ENCODE measurements around the gene OR5H6. TPM values are rescaled to one million over a fixed set of nuclear protein-coding genes. Genes with fewer than 3 reads are reported as not detected.

The OR5H6 gene
- not detected for polyA plus RNA-seq (2013, experiment 1 of 2)
- polyA plus RNA-seq (2013, experiment 2 of 2): not detected

DNA sequence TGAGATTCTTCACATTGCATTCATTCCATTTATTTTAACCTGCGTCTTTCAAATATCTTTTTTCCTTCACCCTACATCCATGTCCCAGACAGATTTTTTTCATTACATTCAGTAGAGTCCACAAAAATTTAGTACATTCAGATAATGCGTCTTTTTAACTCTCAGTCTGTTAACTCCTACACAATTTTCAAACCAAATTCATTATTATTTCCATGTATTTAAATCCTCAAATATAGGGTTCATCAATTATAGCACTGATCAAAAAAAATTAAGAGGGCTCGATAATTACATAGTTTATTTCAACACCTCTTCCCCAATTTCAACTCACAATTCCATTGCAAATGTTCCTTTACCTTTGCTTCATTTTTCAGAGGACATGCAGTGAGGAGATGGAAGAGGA lies at the start of gene OR5H6:
OR5H6 (plus strand) TSS at position 301 of the 400 bp plus-strand sequence; CDS start at position 390, 89 bp downstream.
- Histone ChIP-seq H3K4me2 (ENCODE audit: insufficient read depth, low read length, poor library complexity, severe bottlenecking) (no peak within 1 kb of the TSS), H3K4me1 (ENCODE audit: control insufficient read depth in 2 of 2, insufficient read depth in 1 of 2, low read depth in 1 of 2, low read length in 2 of 2) (no peaks in the 10 kb centered on the region), H3K9ac (ENCODE audit: low read depth, low read length, poor library complexity) (no peak within 1 kb of the TSS), H4K8ac (ENCODE audit: low read depth, low read length) (no peak within 1 kb of the TSS), H3K4ac (ENCODE audit: low read length) (no peak within 1 kb of the TSS), H2BK120ac (ENCODE audit: low read depth, low read length) (no peak within 1 kb of the TSS), H3K23ac (ENCODE audit: low read depth, low read length, poor library complexity) (no peak within 1 kb of the TSS), H3K27me3 (ENCODE audit: control insufficient read depth in 3 of 3, insufficient read depth in 3 of 3, low read depth in 1 of 3, low read length in 3 of 3) (no peaks in the 10 kb centered on the region), H2AK5ac (ENCODE audit: low read depth, low read length) (no peak within 1 kb of the TSS), H3K36me3 (replicated peaks in 1 of 2; ENCODE audit: control insufficient read depth in 2 of 2, insufficient read depth in 2 of 2, low read length in 2 of 2) (no peaks in the 10 kb centered on the region), H3K14ac (ENCODE audit: low read length) (no peak within 1 kb of the TSS), H3K79me1 (ENCODE audit: low read depth, low read length) (no peaks in the 10 kb centered on the region), H3K18ac (ENCODE audit: low read length) (no peak within 1 kb of the TSS), H2BK5ac (ENCODE audit: low read length) (no peak within 1 kb of the TSS), H3K4me3 (ENCODE audit: low read length in 2 of 2) (no peak within 1 kb of the TSS), H2AFZ (ENCODE audit: low read length) (no peak within 1 kb of the TSS), H4K91ac (ENCODE audit: low read depth, low read length, poor library complexity) (no peak within 1 kb of the TSS), H3K9me3 (replicated peaks in 1 of 2; ENCODE audit: control insufficient read depth in 2 of 2, insufficient read depth in 1 of 2, low read depth in 1 of 2, low read length in 2 of 2) (no peaks in the 10 kb centered on the region), H3K27ac (replicated peaks; ENCODE audit: low read length) (no peak within 1 kb of the TSS), H2BK12ac (ENCODE audit: low read length) (no peak within 1 kb of the TSS), H2BK15ac (ENCODE audit: low read length) (no peak within 1 kb of the TSS)
- WGBS, 2 donors (ENCODE audit: extremely low coverage in 2 of 2, insufficient read length in 2 of 2, insufficient replicate concordance in 1 of 2): 100% methylated on average over 1 of the region's 3 CpGs; no CpG with 5 or more reads in 1 of the 2 donors
- no peak for DNase-seq (ENCODE audit: low spot score)

DNA sequence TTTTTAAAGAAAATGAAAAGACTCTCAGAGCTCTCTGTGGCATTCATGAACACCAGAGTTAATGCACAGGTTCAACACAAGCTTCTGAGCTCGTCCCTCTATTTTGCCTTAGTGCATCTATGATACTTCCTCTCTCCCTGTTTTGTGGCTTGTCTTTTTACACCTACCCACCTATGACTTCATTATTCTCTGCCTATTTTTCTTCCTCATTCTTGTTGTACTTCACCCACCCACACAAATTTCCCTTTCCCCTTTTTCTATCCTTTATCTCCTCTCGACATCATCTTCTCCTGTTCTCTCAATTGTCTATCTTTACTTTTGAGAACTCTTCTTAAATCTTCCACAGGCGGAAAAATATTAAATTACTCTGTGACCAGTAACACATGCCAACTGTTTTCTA lies 49.0 kb upstream of the OR5H6 start:
- 100% methylated on average over 1 of the region's 3 CpGs for WGBS, 2 donors (ENCODE audit: extremely low coverage in 2 of 2, insufficient read length in 2 of 2, insufficient replicate concordance in 1 of 2)

DNA sequence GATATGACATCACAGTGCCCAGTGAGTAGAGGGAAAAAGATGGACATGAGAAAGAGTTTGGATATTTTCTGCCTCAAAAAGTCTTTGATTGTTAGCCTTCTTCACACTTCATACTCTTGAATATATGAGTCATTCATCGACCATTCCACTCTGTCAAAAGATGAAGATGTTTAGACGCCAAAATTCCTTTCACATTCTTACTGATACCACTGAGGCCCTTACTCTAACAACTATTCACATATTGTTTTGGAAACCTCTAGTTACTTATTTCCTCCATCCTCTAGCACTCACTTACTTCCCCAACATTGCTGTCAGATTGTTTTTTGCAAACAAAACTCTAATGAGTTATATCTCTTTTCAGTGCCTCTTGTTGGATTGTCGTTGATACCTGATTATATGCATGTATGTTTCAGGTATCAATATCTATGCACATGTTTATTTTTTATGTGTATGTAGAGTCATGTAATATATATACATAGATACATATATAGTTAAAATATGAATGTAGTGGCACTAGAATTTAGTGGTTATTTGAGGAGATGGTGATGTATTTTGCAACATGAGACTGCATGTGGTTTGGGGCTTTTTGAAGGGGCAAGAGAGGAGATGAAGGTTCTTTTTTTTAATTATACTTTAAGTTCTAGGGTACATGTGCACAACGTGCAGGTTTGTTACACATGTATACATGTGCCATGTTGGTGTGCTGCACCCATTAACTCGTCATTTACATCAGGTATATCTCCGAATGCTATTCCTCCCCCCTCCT lies 40.0 kb upstream of the OR5H6 start:
- Histone ChIP-seq H4K8ac (ENCODE audit: low read depth, low read length) (no peak overlapping the region), H3K27ac (replicated peaks; ENCODE audit: low read length) (no peak overlapping the region), H2BK120ac (ENCODE audit: low read depth, low read length) (no peak overlapping the region), H3K23ac (ENCODE audit: low read depth, low read length, poor library complexity) (no peak overlapping the region), H3K36me3 (replicated peaks in 1 of 2; ENCODE audit: control insufficient read depth in 2 of 2, insufficient read depth in 2 of 2, low read length in 2 of 2) (no peaks in the 10 kb centered on the region), H2BK5ac (ENCODE audit: low read length) (no peak overlapping the region), H3K4ac (ENCODE audit: low read length) (no peak overlapping the region), H3K79me1 (ENCODE audit: low read depth, low read length) (no peaks in the 10 kb centered on the region), H3K14ac (ENCODE audit: low read length) (no peak overlapping the region), H4K91ac (ENCODE audit: low read depth, low read length, poor library complexity) (no peak overlapping the region), H2BK15ac (ENCODE audit: low read length) (no peak overlapping the region), H2AFZ (ENCODE audit: low read length) (no peak overlapping the region), H3K27me3 (ENCODE audit: control insufficient read depth in 3 of 3, insufficient read depth in 3 of 3, low read depth in 1 of 3, low read length in 3 of 3) (no peaks in the 10 kb centered on the region), H3K9ac (ENCODE audit: low read depth, low read length, poor library complexity) (no peak overlapping the region), H2BK12ac (ENCODE audit: low read length) (no peak overlapping the region), H3K4me2 (ENCODE audit: insufficient read depth, low read length, poor library complexity, severe bottlenecking) (no peak overlapping the region), H3K4me3 (ENCODE audit: low read length in 2 of 2) (no peak overlapping the region), H2AK5ac (ENCODE audit: low read depth, low read length) (no peak overlapping the region), H3K9me3 (replicated peaks in 1 of 2; ENCODE audit: control insufficient read depth in 2 of 2, insufficient read depth in 1 of 2, low read depth in 1 of 2, low read length in 2 of 2) (no peaks in the 10 kb centered on the region), H3K4me1 (ENCODE audit: control insufficient read depth in 2 of 2, insufficient read depth in 1 of 2, low read depth in 1 of 2, low read length in 2 of 2) (no peaks in the 10 kb centered on the region), H3K18ac (ENCODE audit: low read length) (no peak overlapping the region)
- no peak for DNase-seq (ENCODE audit: low spot score)
- WGBS, 2 donors (ENCODE audit: extremely low coverage in 2 of 2, insufficient read length in 2 of 2, insufficient replicate concordance in 1 of 2): no CpG with 5 or more reads among the region's 6 CpGs

More for the DNA sequence above, 49.0 kb upstream of the OR5H6 start:
- Histone ChIP-seq H2BK15ac (ENCODE audit: low read length) (no peak overlapping the region), H2AK5ac (ENCODE audit: low read depth, low read length) (no peak overlapping the region), H3K14ac (ENCODE audit: low read length) (no peak overlapping the region), H2BK120ac (ENCODE audit: low read depth, low read length) (no peak overlapping the region), H2BK12ac (ENCODE audit: low read length) (no peak overlapping the region), H4K8ac (ENCODE audit: low read depth, low read length) (no peak overlapping the region), H3K18ac (ENCODE audit: low read length) (no peak overlapping the region), H3K9ac (ENCODE audit: low read depth, low read length, poor library complexity) (no peak overlapping the region), H3K79me1 (ENCODE audit: low read depth, low read length) (no peaks in the 10 kb centered on the region), H4K91ac (ENCODE audit: low read depth, low read length, poor library complexity) (no peak overlapping the region), H3K9me3 (replicated peaks in 1 of 2; ENCODE audit: control insufficient read depth in 2 of 2, insufficient read depth in 1 of 2, low read depth in 1 of 2, low read length in 2 of 2) (no peaks in the 10 kb centered on the region), H3K4me2 (ENCODE audit: insufficient read depth, low read length, poor library complexity, severe bottlenecking) (no peak overlapping the region), H2BK5ac (ENCODE audit: low read length) (no peak overlapping the region), H3K36me3 (replicated peaks in 1 of 2; ENCODE audit: control insufficient read depth in 2 of 2, insufficient read depth in 2 of 2, low read length in 2 of 2) (no peaks in the 10 kb centered on the region), H3K27me3 (ENCODE audit: control insufficient read depth in 3 of 3, insufficient read depth in 3 of 3, low read depth in 1 of 3, low read length in 3 of 3) (no peaks in the 10 kb centered on the region), H3K4me3 (ENCODE audit: low read length in 2 of 2) (no peak overlapping the region), H3K4ac (ENCODE audit: low read length) (no peak overlapping the region), H3K23ac (ENCODE audit: low read depth, low read length, poor library complexity) (no peak overlapping the region), H3K4me1 (ENCODE audit: control insufficient read depth in 2 of 2, insufficient read depth in 1 of 2, low read depth in 1 of 2, low read length in 2 of 2) (no peaks in the 10 kb centered on the region), H3K27ac (replicated peaks; ENCODE audit: low read length) (no peak overlapping the region), H2AFZ (ENCODE audit: low read length) (no peak overlapping the region)
- DNase-seq (ENCODE audit: low spot score): no peak

DNA sequence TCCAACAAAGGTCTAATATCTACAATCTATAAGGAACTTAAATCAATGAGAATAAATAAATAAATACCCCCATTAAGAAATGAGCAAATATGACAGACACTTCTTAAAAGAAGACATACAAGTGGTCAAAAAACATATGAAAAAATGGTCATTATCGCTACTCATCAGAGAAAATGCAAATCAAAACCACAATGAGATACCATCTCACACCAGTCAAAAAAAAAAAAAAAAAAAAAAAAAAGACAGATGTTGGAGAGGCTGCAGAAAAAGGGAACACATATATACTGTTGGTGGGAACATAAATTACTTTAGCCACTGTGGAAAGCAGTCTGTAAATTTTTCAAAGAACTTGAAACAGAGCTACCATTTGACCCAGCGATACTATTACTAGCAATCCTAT lies 31.6 kb upstream of the OR5H6 start:
- Histone ChIP-seq H2BK120ac (ENCODE audit: low read depth, low read length) (no peak overlapping the region), H3K14ac (ENCODE audit: low read length) (no peak overlapping the region), H2AK5ac (ENCODE audit: low read depth, low read length) (no peak overlapping the region), H2BK5ac (ENCODE audit: low read length) (no peak overlapping the region), H3K4me1 (ENCODE audit: control insufficient read depth in 2 of 2, insufficient read depth in 1 of 2, low read depth in 1 of 2, low read length in 2 of 2) (no peaks in the 10 kb centered on the region), H3K18ac (ENCODE audit: low read length) (no peak overlapping the region), H4K91ac (ENCODE audit: low read depth, low read length, poor library complexity) (no peak overlapping the region), H3K4me3 (ENCODE audit: low read length in 2 of 2) (no peak overlapping the region), H2BK15ac (ENCODE audit: low read length) (no peak overlapping the region), H3K27ac (replicated peaks; ENCODE audit: low read length) (no peak overlapping the region), H3K23ac (ENCODE audit: low read depth, low read length, poor library complexity) (no peak overlapping the region), H3K4me2 (ENCODE audit: insufficient read depth, low read length, poor library complexity, severe bottlenecking) (no peak overlapping the region), H3K27me3 (ENCODE audit: control insufficient read depth in 3 of 3, insufficient read depth in 3 of 3, low read depth in 1 of 3, low read length in 3 of 3) (no peaks in the 10 kb centered on the region), H3K9ac (ENCODE audit: low read depth, low read length, poor library complexity) (no peak overlapping the region), H3K4ac (ENCODE audit: low read length) (no peak overlapping the region), H3K9me3 (replicated peaks in 1 of 2; ENCODE audit: control insufficient read depth in 2 of 2, insufficient read depth in 1 of 2, low read depth in 1 of 2, low read length in 2 of 2) (no peaks in the 10 kb centered on the region), H3K36me3 (replicated peaks in 1 of 2; ENCODE audit: control insufficient read depth in 2 of 2, insufficient read depth in 2 of 2, low read length in 2 of 2) (no peaks in the 10 kb centered on the region), H2BK12ac (ENCODE audit: low read length) (no peak overlapping the region), H4K8ac (ENCODE audit: low read depth, low read length) (no peak overlapping the region), H2AFZ (ENCODE audit: low read length) (no peak overlapping the region), H3K79me1 (ENCODE audit: low read depth, low read length) (no peaks in the 10 kb centered on the region)
- DNase-seq (ENCODE audit: low spot score): no peak
- WGBS, 2 donors (ENCODE audit: extremely low coverage in 2 of 2, insufficient read length in 2 of 2, insufficient replicate concordance in 1 of 2): no CpG with 5 or more reads among the region's 2 CpGs
